CD4-positive, alpha-beta T cell treated with Interleukin-6 for 4 hours (primary cell): ENCODE results near the gene KRTAP10-12.

ENCODE experiments used
- DNase-seq: peaks from one replicate; pipeline ENCODE4 v3.0.0-alpha.2; 2020; ENCODE audit warnings: mixed read lengths

The KRTAP10-12 gene

GRCh38 chr21:44712203-44713028 lies 15.4 kb downstream of the KRTAP10-12 start:
- no peak for DNase-seq

DNA sequence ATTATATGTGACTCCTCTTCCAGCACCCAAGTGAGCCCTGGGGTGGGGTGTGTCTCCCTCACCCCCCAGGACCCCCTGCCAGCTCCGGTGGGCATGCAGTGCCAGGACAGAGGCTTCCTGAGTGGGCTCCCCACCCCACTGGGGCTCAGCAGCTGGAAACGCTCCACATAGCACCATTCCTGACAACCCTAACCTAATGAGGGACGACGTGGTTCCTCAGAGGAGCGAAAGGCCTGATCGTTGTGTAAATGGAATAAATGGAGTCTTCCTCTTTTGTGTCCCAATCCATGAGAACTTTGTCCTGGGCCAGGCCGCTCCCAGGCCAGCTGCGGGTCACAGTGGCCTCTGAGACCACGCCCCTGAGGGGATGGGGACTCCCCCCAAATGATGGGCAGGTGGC lies 16.2 kb downstream of the KRTAP10-12 start:
- no peak for DNase-seq

- DNase-seq: no peak
Measured at GRCh38 chr21:44713846-44714245, 16.9 kb downstream of the KRTAP10-12 start.

DNA sequence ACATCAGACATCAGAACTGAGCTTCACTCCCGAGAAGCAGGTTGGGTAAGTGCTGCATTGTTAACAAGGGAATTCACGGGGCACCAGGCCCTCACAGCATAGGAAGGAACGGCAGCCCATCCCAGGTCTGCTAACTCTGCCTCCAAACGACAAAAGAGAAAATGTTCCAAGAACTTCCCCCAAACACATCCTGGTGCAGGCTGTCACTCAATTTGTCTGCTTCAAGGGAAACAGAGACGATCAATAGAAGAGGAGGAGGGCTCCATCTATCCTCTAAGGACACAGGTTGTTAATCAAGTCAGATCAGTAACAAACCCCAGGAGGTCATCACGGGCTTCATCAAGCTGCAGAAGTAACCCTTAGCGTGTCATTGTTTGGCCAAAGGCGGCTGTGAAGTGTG lies 17.9 kb downstream of the KRTAP10-12 start:
- no peak for DNase-seq

DNA sequence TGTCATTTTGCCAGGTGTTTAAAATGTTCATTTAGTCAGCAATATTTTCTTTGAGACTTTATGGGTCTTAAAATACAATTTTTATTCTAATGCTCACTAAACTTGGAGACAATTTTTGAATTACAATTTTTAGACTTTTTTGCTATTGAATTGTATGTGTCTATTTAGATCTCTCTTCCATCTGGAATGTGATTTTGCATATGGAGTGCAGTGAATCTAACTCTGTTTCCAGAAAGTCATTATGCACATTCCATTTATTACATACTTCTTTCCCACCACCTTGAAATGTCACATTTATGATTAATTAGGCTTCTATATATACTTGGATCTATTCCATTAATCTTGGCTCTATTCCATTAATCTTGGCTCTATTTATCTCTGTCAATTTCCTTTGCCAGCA lies 20.0 kb downstream of the KRTAP10-12 start:
- no peak for DNase-seq

GRCh38 chr21:44718093-44718492 lies 21.1 kb downstream of the KRTAP10-12 start:
- DNase-seq: no peak

DNA sequence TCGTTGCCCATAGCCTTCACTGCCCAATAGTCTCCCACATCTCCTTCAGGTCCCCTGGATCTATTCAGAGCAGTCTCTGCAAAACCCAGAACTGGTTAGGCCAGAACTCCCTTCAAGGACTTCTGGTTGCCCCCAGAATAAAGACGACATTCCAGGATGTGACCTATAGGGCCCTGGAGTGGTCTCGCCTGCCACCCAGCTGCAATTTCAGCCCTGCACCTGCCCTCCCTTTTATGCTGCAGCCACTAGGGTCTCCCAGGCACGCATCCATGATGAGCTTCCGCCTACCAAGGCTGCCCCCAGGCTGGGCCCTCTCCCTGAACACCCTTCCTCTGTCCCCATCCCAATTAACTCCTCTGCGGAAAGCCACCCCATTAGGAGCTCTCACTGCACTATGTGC lies 21.6 kb downstream of the KRTAP10-12 start:
- DNase-seq: no peak

- no peak for DNase-seq
Measured at GRCh38 chr21:44720170-44720569, 23.2 kb downstream of the KRTAP10-12 start.

- no peak for DNase-seq
Measured at GRCh38 chr21:44722731-44723130, 25.8 kb downstream of the KRTAP10-12 start.

- peak; percentile 31 for DNase-seq
Measured at GRCh38 chr21:44723177-44724131, 26.5 kb downstream of the KRTAP10-12 start.

GRCh38 chr21:44724196-44724595 lies 27.2 kb downstream of the KRTAP10-12 start:
- DNase-seq: no peak

DNA sequence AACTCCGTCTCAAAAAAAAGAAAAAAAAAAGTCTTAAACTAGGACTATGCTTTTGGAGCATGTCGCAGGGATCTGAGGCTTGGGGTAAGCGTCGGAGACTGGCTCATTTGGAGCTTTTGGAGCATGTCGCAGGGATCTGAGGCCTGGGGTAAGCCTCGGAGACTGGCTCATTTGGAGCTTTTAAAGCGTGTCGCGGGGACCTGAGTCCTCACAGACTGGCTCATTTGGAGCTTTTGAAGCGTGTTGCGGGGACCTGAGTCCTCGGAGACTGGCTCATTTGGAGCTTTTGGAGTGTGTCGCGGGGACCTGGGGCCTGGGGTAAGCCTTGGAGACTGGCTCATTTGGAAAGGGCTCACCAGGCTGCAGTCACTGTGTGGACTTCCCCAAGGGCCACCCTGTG lies 28.0 kb downstream of the KRTAP10-12 start:
- no peak for DNase-seq

GRCh38 chr21:44726826-44727225 lies 29.9 kb downstream of the KRTAP10-12 start:
- DNase-seq: no peak

DNA sequence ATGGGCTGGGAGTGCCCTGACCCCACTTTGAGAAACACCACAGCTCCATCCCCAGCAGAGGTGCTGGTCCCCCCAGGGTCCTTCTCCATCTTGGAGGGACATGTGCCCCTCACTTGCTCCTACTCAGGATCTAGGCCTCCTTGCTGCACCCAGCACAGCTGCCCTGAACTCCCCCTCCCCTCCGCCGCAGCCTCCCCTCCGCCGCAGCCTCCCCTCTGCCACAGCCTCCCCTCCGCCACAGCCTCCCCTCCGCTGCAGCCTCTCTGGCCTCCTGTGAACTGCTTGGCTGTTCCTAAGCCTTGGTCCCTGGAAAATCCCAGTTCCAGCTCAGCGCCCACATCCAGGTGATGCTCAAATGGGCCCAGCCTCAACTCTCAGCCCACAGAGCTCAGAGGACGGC lies 30.3 kb downstream of the KRTAP10-12 start:
- DNase-seq: no peak

DNA sequence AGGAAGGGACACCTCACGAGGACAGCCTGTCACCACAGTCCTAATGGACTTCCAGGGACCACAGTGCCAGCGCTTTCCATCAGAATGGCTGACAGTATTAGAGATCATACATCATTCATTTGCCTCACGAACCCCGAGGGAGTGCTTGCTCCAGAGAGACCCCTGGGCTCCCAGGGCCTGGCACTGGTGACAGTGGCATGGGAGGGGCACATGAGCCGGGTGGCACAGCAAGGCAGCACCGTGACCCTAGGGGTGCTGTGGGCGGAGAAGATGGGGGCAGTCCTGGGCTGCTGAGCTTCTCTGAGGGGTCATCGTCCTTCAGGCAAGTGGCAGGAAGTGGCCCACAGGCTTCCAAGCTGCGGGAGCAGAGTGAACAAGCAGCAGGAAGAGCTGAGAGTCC lies 30.8 kb downstream of the KRTAP10-12 start:
- no peak for DNase-seq

GRCh38 chr21:44728716-44729115 lies 31.7 kb downstream of the KRTAP10-12 start:
- DNase-seq: no peak

DNA sequence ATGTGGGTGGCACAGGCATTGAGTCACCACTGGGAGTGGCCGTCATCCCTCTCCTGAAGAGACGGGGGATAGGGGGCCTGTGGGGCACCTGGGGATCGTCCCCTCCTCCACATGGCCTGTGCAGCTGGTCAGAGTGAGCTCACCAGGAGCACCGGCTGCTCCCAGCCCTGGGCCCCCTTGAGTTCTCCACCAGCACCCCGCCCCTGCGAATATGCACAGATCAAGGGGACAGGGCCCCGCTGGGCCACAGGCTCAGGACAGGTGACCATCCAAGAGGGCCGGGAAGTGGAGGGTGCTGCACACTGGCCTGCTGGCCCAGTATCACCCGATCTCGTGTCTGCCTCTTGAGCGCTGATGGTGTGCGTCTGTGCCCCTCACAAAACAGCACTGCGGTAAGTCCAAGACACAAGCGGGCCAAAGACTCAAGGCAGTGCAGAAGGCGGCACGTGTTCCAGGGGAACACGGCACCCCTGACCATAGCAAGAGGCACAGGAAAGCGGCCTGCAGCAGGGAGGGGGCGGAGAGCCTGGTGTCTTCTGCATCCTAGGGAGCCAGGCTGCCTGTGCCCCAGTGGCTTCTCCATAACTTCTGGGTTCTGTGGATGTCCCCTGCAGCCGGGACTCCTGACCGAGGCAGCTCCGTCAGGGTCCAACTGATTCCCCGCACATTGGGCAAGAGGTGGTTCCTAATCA lies 32.5 kb downstream of the KRTAP10-12 start:
- no peak for DNase-seq

DNA sequence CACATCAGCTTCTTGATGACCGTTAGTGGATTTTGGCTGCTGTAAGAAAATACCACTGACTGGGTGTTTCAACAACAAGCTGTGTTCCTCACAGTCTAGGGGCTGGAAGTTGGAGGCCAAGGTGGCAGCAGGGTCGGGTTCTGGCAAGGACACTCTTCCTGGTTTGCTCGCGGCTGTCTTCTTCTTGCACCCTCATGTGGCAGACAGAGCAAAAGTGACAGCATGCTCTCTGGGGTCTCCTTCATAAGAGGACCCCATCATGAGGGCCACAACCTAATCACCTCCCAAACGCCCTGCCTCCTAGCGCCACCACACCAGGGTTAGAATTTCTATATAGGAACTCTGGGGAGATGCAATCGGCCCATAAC lies 33.0 kb downstream of the KRTAP10-12 start:
- DNase-seq: no peak

DNA sequence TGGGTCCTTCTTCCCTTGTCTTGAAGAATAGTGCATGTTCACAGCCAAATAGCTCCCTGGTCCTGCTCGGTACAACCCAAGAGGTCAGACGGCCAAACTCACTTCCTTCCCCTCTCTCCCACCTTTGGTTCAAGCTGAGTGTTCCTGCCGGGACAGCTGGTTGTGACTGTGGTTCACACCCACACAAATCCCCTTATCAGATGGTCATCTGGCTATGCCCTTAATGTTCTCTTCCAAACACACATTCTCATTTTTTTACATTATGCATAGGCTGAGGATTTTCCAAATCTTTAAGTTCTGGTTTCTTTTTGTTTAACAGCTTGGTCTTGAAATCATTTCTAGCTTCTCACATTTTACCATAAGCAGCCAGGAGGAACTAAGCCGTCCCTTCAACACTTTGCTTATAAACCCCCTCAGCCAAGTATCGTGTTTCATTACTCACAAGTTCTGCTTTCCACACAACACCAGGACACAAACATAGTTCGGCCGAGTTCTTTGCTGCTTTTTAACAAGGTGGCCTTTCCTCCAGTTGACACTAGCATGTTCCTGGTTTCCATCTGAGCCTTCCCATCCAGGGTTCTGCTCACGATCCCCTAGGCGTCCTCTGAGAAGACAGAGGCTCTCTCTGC lies 34.1 kb downstream of the KRTAP10-12 start:
- DNase-seq: no peak

- DNase-seq: no peak
Measured at GRCh38 chr21:44732263-44732662, 35.3 kb downstream of the KRTAP10-12 start.

- DNase-seq: no peak
Measured at GRCh38 chr21:44732956-44733355, 36.0 kb downstream of the KRTAP10-12 start.

- no peak for DNase-seq
Measured at GRCh38 chr21:44734026-44734745, 37.2 kb downstream of the KRTAP10-12 start.
